ENCODE results near the gene C17orf50. TPM values are rescaled to one million over a fixed set of nuclear protein-coding genes. Genes with fewer than 3 reads are reported as not detected.

The C17orf50 gene
- polyA plus RNA-seq, 2 of the 4 experiments (the other 2 are of a cell fraction): 0.19 to 0.22 TPM

- POLR2A ChIA-PET: interaction anchor here (0.6 to 3.5 kb wide), 7 partner anchors 8 to 210 kb away, joined by 3 to 27 read pairs (median 5); partner anchors contain the start of genes PEX12 and TAF15
- FAIRE-seq (no peak), ATAC-seq (peak; percentile 90), DNase-seq (ENCODE audit: low read depth in 1 of 2, low spot score in 1 of 2) (peak; percentile 85 to 91)
- Histone ChIP-seq H3K4me3 (no peak overlapping the region), H3K27ac (peak overlapping the region; percentile 83 to 93), H3K4me1 (peaks cover 68% of the 10 kb centered on the region), H3K9me3 (no peaks in the 10 kb centered on the region), H3K4me2 (peak overlapping the region; percentile 83)
- TF ChIP-seq BHLHE40 (IDR thresholded peaks at IDR 0.05; ENCODE audit: low read depth, low read length) (no peak), TFCP2L1 (CRISPR knock-in tag; IDR thresholded peaks at IDR 0.05) (no peak), JUNB (IDR thresholded peaks at IDR 0.05) (peak; percentile 60), BCL3 (IDR thresholded peaks at IDR 0.05) (0 out of 3 replicates have a peak, but pooled peaks have one; percentile 16), JUN (IDR thresholded peaks at IDR 0.05) (0 out of 5 replicates have a peak, but pooled peaks of 1 of the 2 experiments have one; percentile 43), MAX (IDR thresholded peaks at IDR 0.05) (peak; percentile 66), USF2 (IDR thresholded peaks at IDR 0.05) (no peak), HEYL (CRISPR knock-in tag; IDR thresholded peaks at IDR 0.05) (no peak), FOSL2 (IDR thresholded peaks at IDR 0.05) (peak; percentile 54), FOSL2 (CRISPR knock-in tag; IDR thresholded peaks at IDR 0.05) (peak; percentile 83), ATOH8 (CRISPR knock-in tag; IDR thresholded peaks at IDR 0.05; ENCODE audit: low read depth) (no peak), TP53 (CRISPR knock-in tag; IDR thresholded peaks at IDR 0.05) (no peak), MAFK (IDR thresholded peaks at IDR 0.05; ENCODE audit: partially characterized antibody) (peak; percentile 81)
- CTCF ChIA-PET: interaction anchor here (0.6 to 43.9 kb wide), 6 partner anchors 9 to 177 kb away, joined by 3 to 2039 read pairs (median 10); partner anchors contain the start of genes C17orf50, GAS2L2, MMP28 and TAF15
- 0% methylated on average over 2 of the region's 2 CpGs for WGBS (ENCODE audit: missing lambda C conversion rate)
Measured at GRCh38 chr17:35788477-35789368, 28.0 kb downstream of the C17orf50 start.

- FAIRE-seq (no peak), DNase-seq (ENCODE audit: low read depth in 1 of 2, low spot score in 1 of 2) (no peak), ATAC-seq (no peak)
- Histone ChIP-seq H3K4me2 (no peak overlapping the region), H3K4me3 (no peak overlapping the region), H3K9me3 (no peaks in the 10 kb centered on the region), H3K4me1 (peaks cover 51% of the 10 kb centered on the region), H3K27ac (peak overlapping the region; percentile 0 to 53; a peak in 3 of 6 replicates)
- TF ChIP-seq HEYL (CRISPR knock-in tag; IDR thresholded peaks at IDR 0.05): no peak
- TF ChIP-seq KDM5A (IDR thresholded peaks at IDR 0.05): no peak
- TF ChIP-seq ZNF302 (CRISPR knock-in tag; IDR thresholded peaks at IDR 0.05): no peak
- TF ChIP-seq GATA3 (IDR thresholded peaks at IDR 0.05; ENCODE audit: borderline replicate concordance): no peak
- no peak for TF ChIP-seq HOXB5 (CRISPR knock-in tag; IDR thresholded peaks at IDR 0.05)
- no peak for TF ChIP-seq ESRRA (IDR thresholded peaks at IDR 0.05; ENCODE audit: borderline replicate concordance, low read length)
- no peak for TF ChIP-seq TFCP2L1 (CRISPR knock-in tag; IDR thresholded peaks at IDR 0.05)
- no peak for TF ChIP-seq FOSL2 (IDR thresholded peaks at IDR 0.05)
- 0 out of 2 replicates have a peak, but pooled peaks have one; percentile 16 for TF ChIP-seq FOSL2 (CRISPR knock-in tag; IDR thresholded peaks at IDR 0.05)
- 84% methylated on average over 3 of the region's 3 CpGs for WGBS (ENCODE audit: missing lambda C conversion rate)
- ChIA-PET CTCF (interaction anchor here (10.3 to 30.3 kb wide), 2 partner anchors 16 to 22 kb away, joined by 170 to 2039 read pairs; partner anchors contain the start of genes C17orf50, GAS2L2 and TAF15), POLR2A (no interaction called here)
Measured at GRCh38 chr17:35790841-35791240, 30.2 kb downstream of the C17orf50 start.

Measured in A549 (cell line).